Measurements from ENCODE around the gene BMAL1. TPM values are rescaled to one million over a fixed set of nuclear protein-coding genes. Genes with fewer than 3 reads are reported as not detected.

BMAL1 gene
- total RNA-seq, result 10 to 100 TPM; 18.6 to 20.2 TPM

GRCh38 chr11:13277768-13278608, at the start of gene BMAL1:
TSS of gene BMAL1 (plus strand) at chr11:13277790. CDS start at chr11:13354309, 76,519 bp downstream.
- CTCF ChIA-PET, result interaction anchor here (1.2 to 3.4 kb wide), 5 partner anchors 9 to 88 kb away, joined by 3 to 28 read pairs (median 5); no protein-coding TSS in a partner anchor
- POLR2A ChIA-PET, result interaction anchor here (2.0 kb wide), 1 partner anchor 9 kb away, joined by 9 read pairs; no protein-coding TSS in a partner anchor
- H3K9me3 Mint-ChIP-seq (ENCODE audit: low read depth), result no peaks in the 10 kb centered on the region
- peaks cover 6% of the 10 kb centered on the region for H3K27me3 Mint-ChIP-seq
- H3K4me1 Mint-ChIP-seq, result peaks cover 52% of the 10 kb centered on the region
- intact Hi-C loops (cut with DNase I, micrococcal nuclease), result loop anchor here (1.0 to 10.0 kb wide), 10 partner anchors 9 to 1436 kb away; partner anchors contain the start of genes BTBD10 (in 2 of the 2), FAR1 (in 2 of the 2), TEAD1 (in 1 of the 2) and USP47 (in 1 of the 2)
- peak within 1 kb of the TSS; percentile 87 for H3K4me3 Mint-ChIP-seq
- DNase-seq (peak; percentile 70), ATAC-seq (peak; percentile 16)
- peak within 1 kb of the TSS; percentile 84 for H3K27ac Mint-ChIP-seq
- H3K36me3 Mint-ChIP-seq (ENCODE audit: low read depth), result peaks cover 3% of the 10 kb centered on the region

- POLR2A ChIA-PET, result no interaction called here
- no peaks in the 10 kb centered on the region for H3K27me3 Mint-ChIP-seq
- H3K36me3 Mint-ChIP-seq (ENCODE audit: low read depth), result no peaks in the 10 kb centered on the region
- no peaks in the 10 kb centered on the region for H3K4me1 Mint-ChIP-seq
- H3K9me3 Mint-ChIP-seq (ENCODE audit: low read depth), result no peaks in the 10 kb centered on the region
- DNase-seq, result no peak
- no peak overlapping the region for H3K4me3 Mint-ChIP-seq
- intact Hi-C loops (cut with DNase I, micrococcal nuclease), result no loop called here
- CTCF ChIA-PET, result interaction anchor here (1.8 kb wide), 1 partner anchor 10 kb away, joined by 13 read pairs; no protein-coding TSS in a partner anchor
- peak; percentile 72 for ATAC-seq
- no peak overlapping the region for H3K27ac Mint-ChIP-seq
Observed at GRCh38 chr11:13228572-13228971, 49.0 kb upstream of the BMAL1 start.

- Mint-ChIP-seq H3K4me1 (no peaks in the 10 kb centered on the region), H3K9me3 (ENCODE audit: low read depth) (no peaks in the 10 kb centered on the region), H3K36me3 (ENCODE audit: low read depth) (no peaks in the 10 kb centered on the region), H3K27ac (no peak overlapping the region), H3K4me3 (no peak overlapping the region), H3K27me3 (no peaks in the 10 kb centered on the region)
- DNase-seq (no peak), ATAC-seq (no peak)
- ChIA-PET CTCF (interaction anchor here (1.2 to 1.8 kb wide), 2 partner anchors 10 to 107 kb away, joined by 5 to 13 read pairs; no protein-coding TSS in a partner anchor), POLR2A (no interaction called here)
- intact Hi-C loops (cut with DNase I, micrococcal nuclease), result no loop called here
Observed at GRCh38 chr11:13229136-13229535, 48.5 kb upstream of the BMAL1 start.

- intact Hi-C loops (cut with DNase I, micrococcal nuclease), result no loop called here
- H3K4me1 Mint-ChIP-seq, result no peaks in the 10 kb centered on the region
- H3K4me3 Mint-ChIP-seq, result no peak overlapping the region
- no peaks in the 10 kb centered on the region for H3K9me3 Mint-ChIP-seq (ENCODE audit: low read depth)
- no peak overlapping the region for H3K27ac Mint-ChIP-seq
- DNase-seq, result no peak
- no peaks in the 10 kb centered on the region for H3K36me3 Mint-ChIP-seq (ENCODE audit: low read depth)
- POLR2A ChIA-PET, result no interaction called here
- no peaks in the 10 kb centered on the region for H3K27me3 Mint-ChIP-seq
- no peak for ATAC-seq
- CTCF ChIA-PET, result interaction anchor here (1.2 to 1.8 kb wide), 2 partner anchors 9 to 107 kb away, joined by 5 to 13 read pairs; no protein-coding TSS in a partner anchor
Observed at GRCh38 chr11:13229711-13230318, 47.8 kb upstream of the BMAL1 start.

GRCh38 chr11:13233173-13233745, 44.3 kb upstream of the BMAL1 start:
- no peaks in the 10 kb centered on the region for H3K36me3 Mint-ChIP-seq (ENCODE audit: low read depth)
- peaks cover 3% of the 10 kb centered on the region for H3K27me3 Mint-ChIP-seq
- no peak for ATAC-seq
- H3K4me3 Mint-ChIP-seq, result no peak overlapping the region
- DNase-seq, result no peak
- ChIA-PET CTCF (interaction anchor here (0.5 kb wide), 1 partner anchor 218 kb away, joined by 3 read pairs; no protein-coding TSS in a partner anchor), POLR2A (no interaction called here)
- no peak overlapping the region for H3K27ac Mint-ChIP-seq
- H3K4me1 Mint-ChIP-seq, result no peaks in the 10 kb centered on the region
- H3K9me3 Mint-ChIP-seq (ENCODE audit: low read depth), result no peaks in the 10 kb centered on the region
- intact Hi-C loops (cut with DNase I, micrococcal nuclease), result no loop called here

GRCh38 chr11:13235895-13236294, 41.7 kb upstream of the BMAL1 start:
- no peaks in the 10 kb centered on the region for H3K4me1 Mint-ChIP-seq
- H3K27ac Mint-ChIP-seq, result no peak overlapping the region
- no peak for ATAC-seq
- ChIA-PET POLR2A (no interaction called here), CTCF (interaction anchor here (1.2 kb wide), 1 partner anchor 108 kb away, joined by 3 read pairs; no protein-coding TSS in a partner anchor)
- no peaks in the 10 kb centered on the region for H3K36me3 Mint-ChIP-seq (ENCODE audit: low read depth)
- H3K9me3 Mint-ChIP-seq (ENCODE audit: low read depth), result no peaks in the 10 kb centered on the region
- intact Hi-C loops (cut with DNase I, micrococcal nuclease), result loop anchor here in 1 of 2 experiments (5.0 kb wide), 1 partner anchor 274 kb away; no protein-coding TSS in a partner anchor
- H3K27me3 Mint-ChIP-seq, result peaks cover 6% of the 10 kb centered on the region
- no peak overlapping the region for H3K4me3 Mint-ChIP-seq
- DNase-seq, result no peak

- no peak overlapping the region for H3K4me3 Mint-ChIP-seq
- ChIA-PET POLR2A (no interaction called here), CTCF (interaction anchor here (0.7 to 1.2 kb wide), 2 partner anchors 66 to 107 kb away, joined by 3 read pairs; no protein-coding TSS in a partner anchor)
- intact Hi-C loops (cut with DNase I, micrococcal nuclease), result loop anchor here in 1 of 2 experiments (5.0 kb wide), 1 partner anchor 274 kb away; no protein-coding TSS in a partner anchor
- no peaks in the 10 kb centered on the region for H3K9me3 Mint-ChIP-seq (ENCODE audit: low read depth)
- DNase-seq (no peak), ATAC-seq (no peak)
- no peaks in the 10 kb centered on the region for H3K36me3 Mint-ChIP-seq (ENCODE audit: low read depth)
- H3K27me3 Mint-ChIP-seq, result peaks cover 6% of the 10 kb centered on the region
- no peaks in the 10 kb centered on the region for H3K4me1 Mint-ChIP-seq
- H3K27ac Mint-ChIP-seq, result no peak overlapping the region
Observed at GRCh38 chr11:13236626-13237025, 41.0 kb upstream of the BMAL1 start.

GRCh38 chr11:13237761-13238160, 39.8 kb upstream of the BMAL1 start:
- CTCF ChIA-PET, result interaction anchor here (0.8 to 2.7 kb wide), 13 partner anchors 8 to 145 kb away, joined by 3 to 16 read pairs (median 4); no protein-coding TSS in a partner anchor
- no peak overlapping the region for H3K27ac Mint-ChIP-seq
- POLR2A ChIA-PET, result no interaction called here
- ATAC-seq (no peak), DNase-seq (no peak)
- no peaks in the 10 kb centered on the region for H3K36me3 Mint-ChIP-seq (ENCODE audit: low read depth)
- H3K9me3 Mint-ChIP-seq (ENCODE audit: low read depth), result no peaks in the 10 kb centered on the region
- H3K27me3 Mint-ChIP-seq, result peaks cover 6% of the 10 kb centered on the region
- no peaks in the 10 kb centered on the region for H3K4me1 Mint-ChIP-seq
- no peak overlapping the region for H3K4me3 Mint-ChIP-seq
- intact Hi-C loops (cut with DNase I, micrococcal nuclease), result loop anchor here (2.0 to 5.0 kb wide), 3 partner anchors 27 to 275 kb away; no protein-coding TSS in a partner anchor

GRCh38 chr11:13238879-13239514, 38.6 kb upstream of the BMAL1 start:
- peaks cover 8% of the 10 kb centered on the region for H3K27me3 Mint-ChIP-seq
- no peaks in the 10 kb centered on the region for H3K9me3 Mint-ChIP-seq (ENCODE audit: low read depth)
- ChIA-PET POLR2A (no interaction called here), CTCF (interaction anchor here (0.6 to 2.7 kb wide), 19 partner anchors 9 to 304 kb away, joined by 3 to 16 read pairs (median 4); no protein-coding TSS in a partner anchor)
- no peaks in the 10 kb centered on the region for H3K36me3 Mint-ChIP-seq (ENCODE audit: low read depth)
- intact Hi-C loops (cut with DNase I, micrococcal nuclease), result loop anchor here (1.0 to 5.0 kb wide), 5 partner anchors 28 to 277 kb away; no protein-coding TSS in a partner anchor
- no peak overlapping the region for H3K4me3 Mint-ChIP-seq
- ATAC-seq (peak; percentile 70), DNase-seq (peak; percentile 70)
- no peaks in the 10 kb centered on the region for H3K4me1 Mint-ChIP-seq
- no peak overlapping the region for H3K27ac Mint-ChIP-seq

GRCh38 chr11:13242564-13242963, 35.0 kb upstream of the BMAL1 start:
- H3K4me1 Mint-ChIP-seq, result no peaks in the 10 kb centered on the region
- POLR2A ChIA-PET, result no interaction called here
- intact Hi-C loops (cut with DNase I, micrococcal nuclease), result no loop called here
- no peak for ATAC-seq
- H3K27me3 Mint-ChIP-seq, result peaks cover 21% of the 10 kb centered on the region
- no peaks in the 10 kb centered on the region for H3K9me3 Mint-ChIP-seq (ENCODE audit: low read depth)
- H3K36me3 Mint-ChIP-seq (ENCODE audit: low read depth), result no peaks in the 10 kb centered on the region
- no peak overlapping the region for H3K27ac Mint-ChIP-seq
- CTCF ChIA-PET, result interaction anchor here (0.9 to 4.0 kb wide), 3 partner anchors 85 to 98 kb away, joined by 3 to 16 read pairs (median 5); no protein-coding TSS in a partner anchor
- DNase-seq, result no peak
- H3K4me3 Mint-ChIP-seq, result no peak overlapping the region

All from activated CD4-positive, alpha-beta T cell treated with anti-CD3 and anti-CD28 coated beads for 36 hours (primary cell).